Renal cortex interstitium (tissue), 15 donors: ENCODE data around the gene METTL4. TPM values are rescaled to one million over a fixed set of nuclear protein-coding genes. Genes with fewer than 3 reads are reported as not detected.
A peak's percentile ranks its signal among the peaks of the same experiment; 100 is the strongest.

Experiments used
- DNase-seq, 11 donors: peaks; one replicate each; pipeline ENCODE4 v3.0.0-alpha.2; 2013; ENCODE audit warnings: low read depth in 9 of 11, low spot score in 4 of 11; ENCODE audit errors: extremely low read depth in 1 of 11
- long read RNA-seq, 16 experiments: transcript quantifications; one replicate each; lab custom pipeline, GENCODE V29; 2026
- polyA plus RNA-seq, 3 donors: library from polyadenylated mRNA; unstranded; fragments of 120-200 nt; gene quantifications; one replicate each; pipeline ENCODE4 v1.2.1, GENCODE V29; 2013; ENCODE audit not compliant: insufficient read length in 3 of 3

The METTL4 gene
- polyA plus RNA-seq: 10 to 100 TPM; 18.2 to 22.5 (median 18.3) TPM
- long read RNA-seq, donor 1, partial matches to known transcripts: 0 of 3 reads
- long read RNA-seq, donor 1, other reads (novel, unspliced or antisense): 0 of 3 reads
- long read RNA-seq, donor 2, partial matches to known transcripts: 0 of 1 reads
- long read RNA-seq, donor 2, other reads (novel, unspliced or antisense): 0 of 1 reads
- long read RNA-seq, donor 3, partial matches to known transcripts: 0 of 3 reads
- long read RNA-seq, donor 3, other reads (novel, unspliced or antisense): 0 of 3 reads
- long read RNA-seq, donor 4, partial matches to known transcripts: 0 of 2 reads
- long read RNA-seq, donor 4, other reads (novel, unspliced or antisense): 0 of 2 reads
- long read RNA-seq, donor 5: 0 reads
- long read RNA-seq, donor 6, partial matches to known transcripts: 0 of 2 reads
- long read RNA-seq, donor 6, other reads (novel, unspliced or antisense): 0 of 2 reads
- long read RNA-seq, donor 7, partial matches to known transcripts: 0 of 4 reads
- long read RNA-seq, donor 7, other reads (novel, unspliced or antisense): 0 of 4 reads
- long read RNA-seq, donor 8: 0 reads
- long read RNA-seq, donor 9, partial matches to known transcripts: 0 of 1 reads
- long read RNA-seq, donor 9, other reads (novel, unspliced or antisense): 0 of 1 reads
- long read RNA-seq, donor 10, partial matches to known transcripts: 6 of 8 reads
- long read RNA-seq, donor 10, other reads (novel, unspliced or antisense): 0 of 8 reads
- long read RNA-seq, donor 11, partial matches to known transcripts: 7 of 9 reads
- long read RNA-seq, donor 11, other reads (novel, unspliced or antisense): 0 of 9 reads
- long read RNA-seq, donor 12: 0 reads
- long read RNA-seq, donor 13: 0 reads
- long read RNA-seq, donor 14, partial matches to known transcripts: 0 of 5 reads
- long read RNA-seq, donor 14, other reads (novel, unspliced or antisense): 0 of 5 reads
- long read RNA-seq, donor 15, partial matches to known transcripts: 0 of 1 reads
- long read RNA-seq, donor 15, other reads (novel, unspliced or antisense): 0 of 1 reads
- long read RNA-seq, donor 16, partial matches to known transcripts: 25 of 28 reads
- long read RNA-seq, donor 16, other reads (novel, unspliced or antisense): 0 of 28 reads

GRCh38 chr18:2571200-2572170 lies at the start of gene METTL4, which contains the start of gene NDC80:
TSS of gene METTL4 (minus strand) at chr18:2571505. CDS start at chr18:2567216, 4,289 bp downstream.
TSS of gene NDC80 (plus strand) at chr18:2571557. CDS start at chr18:2572986, 1,429 bp downstream.
- DNase-seq: peak; percentile 79 to 90 (median 87)

- DNase-seq: no peak
Measured at GRCh38 chr18:2618009-2618408, 46.7 kb upstream of the METTL4 start.

- no peak for DNase-seq
Measured at GRCh38 chr18:2617401-2617998, 46.2 kb upstream of the METTL4 start.

GRCh38 chr18:2612996-2613395 lies 41.7 kb upstream of the METTL4 start:
- DNase-seq: no peak

- no peak for DNase-seq
Measured at GRCh38 chr18:2610549-2610948, 39.2 kb upstream of the METTL4 start.

GRCh38 chr18:2609604-2610003 lies 38.3 kb upstream of the METTL4 start:
- no peak for DNase-seq

GRCh38 chr18:2606335-2606734 lies 35.0 kb upstream of the METTL4 start:
- DNase-seq: no peak

- DNase-seq: no peak
Measured at GRCh38 chr18:2602844-2603243, 31.5 kb upstream of the METTL4 start.

GRCh38 chr18:2597639-2598038 lies 26.3 kb upstream of the METTL4 start:
- DNase-seq: no peak

GRCh38 chr18:2590303-2590702 lies 19.0 kb upstream of the METTL4 start:
- DNase-seq: no peak

GRCh38 chr18:2589345-2590068 lies 18.2 kb upstream of the METTL4 start:
- no peak for DNase-seq

GRCh38 chr18:2588666-2589344 lies 17.5 kb upstream of the METTL4 start:
- no peak for DNase-seq

GRCh38 chr18:2587788-2588187 lies 16.5 kb upstream of the METTL4 start:
- DNase-seq: no peak

GRCh38 chr18:2573408-2573807 lies 2.1 kb upstream of the METTL4 start:
- no peak for DNase-seq

GRCh38 chr18:2572892-2573291 lies 1.6 kb upstream of the METTL4 start:
- DNase-seq: no peak

- no peak for DNase-seq
Measured at GRCh38 chr18:2572171-2572569, 865 bp upstream of the METTL4 start.

- peak in 6 of 11 donors; percentile 31 to 54 (median 40) for DNase-seq
Measured at GRCh38 chr18:2570772-2571199, 519 bp downstream of the METTL4 start.
